Measurements from ENCODE around the gene SAAL1.

DNA sequence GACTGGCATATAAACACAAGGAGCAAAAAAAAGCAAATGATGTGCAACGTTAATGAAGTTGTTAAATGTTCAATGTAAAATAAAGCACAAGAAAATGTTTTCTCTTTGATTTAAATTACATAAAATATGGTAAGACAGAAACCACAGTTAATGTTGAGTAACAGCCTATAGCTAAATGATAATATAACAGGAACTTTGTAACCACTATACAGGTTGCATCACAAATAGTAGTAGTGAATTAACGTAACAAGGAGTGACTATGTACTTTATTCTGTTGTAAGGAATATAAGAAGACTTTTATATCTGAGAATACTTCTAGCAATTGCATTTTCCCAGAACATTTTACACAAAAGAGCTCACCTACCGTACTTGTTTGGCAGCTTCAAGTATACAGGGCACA lies 16.9 kb downstream of the SAAL1 start:
- TF ChIP-seq, protein P1, sequence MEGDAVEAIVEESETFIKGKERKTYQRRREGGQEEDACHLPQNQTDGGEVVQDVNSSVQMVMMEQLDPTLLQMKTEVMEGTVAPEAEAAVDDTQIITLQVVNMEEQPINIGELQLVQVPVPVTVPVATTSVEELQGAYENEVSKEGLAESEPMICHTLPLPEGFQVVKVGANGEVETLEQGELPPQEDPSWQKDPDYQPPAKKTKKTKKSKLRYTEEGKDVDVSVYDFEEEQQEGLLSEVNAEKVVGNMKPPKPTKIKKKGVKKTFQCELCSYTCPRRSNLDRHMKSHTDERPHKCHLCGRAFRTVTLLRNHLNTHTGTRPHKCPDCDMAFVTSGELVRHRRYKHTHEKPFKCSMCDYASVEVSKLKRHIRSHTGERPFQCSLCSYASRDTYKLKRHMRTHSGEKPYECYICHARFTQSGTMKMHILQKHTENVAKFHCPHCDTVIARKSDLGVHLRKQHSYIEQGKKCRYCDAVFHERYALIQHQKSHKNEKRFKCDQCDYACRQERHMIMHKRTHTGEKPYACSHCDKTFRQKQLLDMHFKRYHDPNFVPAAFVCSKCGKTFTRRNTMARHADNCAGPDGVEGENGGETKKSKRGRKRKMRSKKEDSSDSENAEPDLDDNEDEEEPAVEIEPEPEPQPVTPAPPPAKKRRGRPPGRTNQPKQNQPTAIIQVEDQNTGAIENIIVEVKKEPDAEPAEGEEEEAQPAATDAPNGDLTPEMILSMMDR (conservative IDR thresholded peaks at IDR 0.05 in 1 of 2, IDR thresholded peaks at IDR 0.05 in 1 of 2; ENCODE audit: low read depth in 1 of 2, low read length in 2 of 2) = no peak
- no peak for TF ChIP-seq EZH2 (IDR thresholded peaks at IDR 0.05; ENCODE audit: low read length, missing control alignments)

All from fibroblast of lung (primary cell).